ENCODE measurements around the gene PINK1. TPM values are rescaled to one million over a fixed set of nuclear protein-coding genes. Genes with fewer than 3 reads are reported as not detected.

The PINK1 gene
- total and polyA plus RNA-seq, 2 of the 13 experiments (the other 11 are each of a cell fraction or from before 2014, with no cell fraction given): 15.3 to 16.1 TPM

DNA sequence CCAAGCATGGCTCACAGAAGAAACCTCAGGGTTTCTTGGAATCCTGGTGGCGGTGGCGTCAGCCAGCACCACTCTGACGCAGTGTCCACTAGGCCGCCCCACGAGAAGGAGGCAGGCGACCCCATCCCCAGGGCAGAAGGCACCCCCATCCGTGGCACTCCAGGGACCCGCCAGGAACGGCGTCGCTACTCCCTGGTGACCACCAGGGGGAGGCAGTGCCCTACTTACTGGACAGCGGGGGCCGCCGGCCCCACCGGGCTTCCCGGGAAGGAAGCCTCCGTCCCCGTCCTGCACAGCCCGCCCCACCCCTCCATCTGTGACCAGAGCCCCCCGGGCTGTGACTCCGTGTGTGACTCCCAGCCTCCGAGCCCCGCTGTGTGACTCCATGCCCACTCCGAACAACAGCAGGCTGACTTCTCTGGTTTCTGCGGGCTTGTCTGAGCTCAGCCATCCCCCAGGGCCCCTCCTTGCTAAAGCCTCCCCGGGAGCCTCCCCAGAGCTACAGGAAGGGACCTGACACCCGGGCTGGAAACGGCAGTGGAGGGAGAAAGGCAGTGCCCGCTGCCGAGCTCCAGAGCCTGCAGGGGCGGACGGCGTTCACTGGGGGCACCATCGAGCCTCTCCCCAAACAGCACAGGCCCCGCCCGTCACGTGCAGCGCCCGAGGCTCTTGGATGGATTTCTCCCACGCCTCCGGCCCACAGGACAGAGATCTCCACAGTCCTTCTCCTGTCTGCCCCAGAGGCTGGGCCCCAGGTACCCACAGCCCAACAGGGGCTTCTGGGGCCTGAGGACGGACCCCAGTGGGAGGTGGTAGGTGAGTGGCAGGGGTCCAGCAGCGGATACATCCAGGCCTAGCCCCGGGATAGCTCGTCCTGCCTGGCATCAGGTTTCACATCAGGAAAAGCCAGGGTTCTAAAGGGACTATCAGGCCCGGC is 63.4 kb downstream of the PINK1 start (continued):
- TF ChIP-seq CERS6 (CRISPR knock-in tag; IDR thresholded peaks at IDR 0.05): peak; percentile 31; the same call in 1 of the 2 replicates
- TF ChIP-seq, protein P1, sequence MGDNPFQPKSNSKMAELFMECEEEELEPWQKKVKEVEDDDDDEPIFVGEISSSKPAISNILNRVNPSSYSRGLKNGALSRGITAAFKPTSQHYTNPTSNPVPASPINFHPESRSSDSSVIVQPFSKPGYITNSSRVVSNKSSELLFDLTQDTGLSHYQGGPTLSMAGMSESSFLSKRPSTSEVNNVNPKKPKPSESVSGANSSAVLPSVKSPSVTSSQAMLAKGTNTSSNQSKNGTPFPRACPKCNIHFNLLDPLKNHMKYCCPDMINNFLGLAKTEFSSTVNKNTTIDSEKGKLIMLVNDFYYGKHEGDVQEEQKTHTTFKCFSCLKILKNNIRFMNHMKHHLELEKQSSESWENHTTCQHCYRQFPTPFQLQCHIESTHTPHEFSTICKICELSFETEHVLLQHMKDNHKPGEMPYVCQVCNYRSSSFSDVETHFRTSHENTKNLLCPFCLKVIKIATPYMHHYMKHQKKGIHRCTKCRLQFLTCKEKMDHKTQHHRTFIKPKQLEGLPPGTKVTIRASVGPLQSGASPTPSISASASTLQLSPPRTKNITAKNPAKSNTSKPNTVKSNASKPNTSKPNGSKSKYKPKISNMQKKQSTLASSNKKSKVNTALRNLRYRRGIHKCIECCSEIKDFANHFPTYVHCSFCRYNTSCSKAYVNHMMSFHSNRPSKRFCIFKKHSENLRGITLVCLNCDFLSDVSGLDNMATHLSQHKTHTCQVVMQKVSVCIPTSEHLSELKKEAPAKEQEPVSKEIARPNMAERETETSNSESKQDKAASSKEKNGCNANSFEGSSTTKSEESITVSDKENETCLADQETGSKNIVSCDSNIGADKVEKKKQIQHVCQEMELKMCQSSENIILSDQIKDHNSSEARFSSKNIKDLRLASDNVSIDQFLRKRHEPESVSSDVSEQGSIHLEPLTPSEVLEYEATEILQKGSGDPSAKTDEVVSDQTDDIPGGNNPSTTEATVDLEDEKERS (CRISPR knock-in tag; IDR thresholded peaks at IDR 0.05): peak; percentile 57; the same call in 1 of the 2 replicates
- TF ChIP-seq POLR2A (IDR thresholded peaks at IDR 0.05; ENCODE audit: insufficient read depth in 1 of 2, low read depth in 2 of 2, low read length in 2 of 2): no peak
- TF ChIP-seq ZSCAN29 (CRISPR knock-in tag; conservative IDR thresholded peaks at IDR 0.05): 0 out of 2 replicates have a peak, but pooled peaks have one; percentile 57
- TF ChIP-seq ZBTB3 (CRISPR knock-in tag; IDR thresholded peaks at IDR 0.05; ENCODE audit: borderline replicate concordance, low read depth): no peak
- TF ChIP-seq ZFY (CRISPR knock-in tag; IDR thresholded peaks at IDR 0.05): peak; percentile 75
- no peak for TF ChIP-seq CCDC6 (CRISPR knock-in tag; IDR thresholded peaks at IDR 0.05)
- peak; percentile 40; the same call in 1 of the 2 replicates for TF ChIP-seq HDAC1 (CRISPR knock-in tag; IDR thresholded peaks at IDR 0.05)
- no peak for TF ChIP-seq ATF4 (CRISPR knock-in tag; IDR thresholded peaks at IDR 0.05)
- TF ChIP-seq ARID2 (CRISPR knock-in tag; IDR thresholded peaks at IDR 0.05; ENCODE audit: borderline replicate concordance): no peak
- TF ChIP-seq NFE2 (CRISPR knock-in tag; IDR thresholded peaks at IDR 0.05): no peak
- no peak for TF ChIP-seq CENPX (CRISPR knock-in tag; IDR thresholded peaks at IDR 0.05)
- TF ChIP-seq ZNF772 (CRISPR knock-in tag; IDR thresholded peaks at IDR 0.05): no peak; the same call in 1 of the 2 replicates
- TF ChIP-seq ZNF460 (CRISPR knock-in tag; IDR thresholded peaks at IDR 0.05; ENCODE audit: borderline replicate concordance): no peak
- no peak for TF ChIP-seq PITX1 (CRISPR knock-in tag; IDR thresholded peaks at IDR 0.05)
- no peak for TF ChIP-seq ZFP90 (CRISPR knock-in tag; IDR thresholded peaks at IDR 0.05; ENCODE audit: borderline replicate concordance)
- no peak for TF ChIP-seq ZNF713 (CRISPR knock-in tag; IDR thresholded peaks at IDR 0.05)
- TF ChIP-seq HNF1A (IDR thresholded peaks at IDR 0.05; ENCODE audit: low read depth): no peak
- no peak for TF ChIP-seq HNF1A (CRISPR knock-in tag; IDR thresholded peaks at IDR 0.05; ENCODE audit: borderline replicate concordance)
- TF ChIP-seq MIER3 (CRISPR knock-in tag; IDR thresholded peaks at IDR 0.05; ENCODE audit: borderline replicate concordance): no peak

Data from HepG2 (cell line).